Fibroblast of lung (primary cell): Measurements from ENCODE around the gene TNRC18. TPM values are rescaled to one million over a fixed set of nuclear protein-coding genes. Genes with fewer than 3 reads are reported as not detected.

Source experiments
- DNase-seq, 2 donors: peaks; one replicate each; pipeline versions ENCODE4 v3.0.0 to v3.0.0-alpha.2; 2010; ENCODE audit warnings: low read depth in 2 of 2
- H2AFZ ChIP-seq: 2 replicates; pipeline ENCODE4 v1.5.1; 2012; ENCODE audit warnings: low read length, control low read depth, inconsistent platforms
- H3K27ac ChIP-seq: 2 replicates; pipeline ENCODE4 v1.5.1; 2011; ENCODE audit warnings: low read length, control low read depth; ENCODE audit not compliant: insufficient read depth
- H3K27me3 ChIP-seq: 2 replicates; pipeline ENCODE4 v1.5.1; 2011; ENCODE audit warnings: mild to moderate bottlenecking, low read length; ENCODE audit not compliant: control insufficient read depth, insufficient read depth
- H3K36me3 ChIP-seq: 2 replicates; pipeline ENCODE4 v1.5.1; 2011; ENCODE audit warnings: low read length; ENCODE audit not compliant: control insufficient read depth, insufficient read depth
- H3K4me1 ChIP-seq: 2 replicates; pipeline ENCODE4 v1.5.1; 2011; ENCODE audit warnings: low read length; ENCODE audit not compliant: control insufficient read depth, insufficient read depth; ENCODE audit errors: extremely low read depth
- H3K4me2 ChIP-seq: 2 replicates; pipeline ENCODE4 v1.5.1; 2011; ENCODE audit warnings: low read length, control low read depth; ENCODE audit not compliant: insufficient read depth; ENCODE audit errors: extremely low read depth
- H3K4me3 ChIP-seq, 4 experiments: fragments of 200-600 bp in 1 of 4; sonication (generic) in 1 of 4; replicated peaks in 1 of 4; 2 replicates each; pipeline ENCODE4 v1.5.1; 2011 to 2016; ENCODE audit warnings: low read length in 4 of 4, low read depth in 3 of 4, mild to moderate bottlenecking in 3 of 4, control low read depth in 2 of 4, inconsistent platforms in 1 of 4, mixed read lengths in 1 of 4; ENCODE audit not compliant: insufficient read depth in 1 of 4; ENCODE audit errors: control extremely low read depth in 1 of 4
- H3K79me2 ChIP-seq: 2 replicates; pipeline ENCODE4 v1.5.1; 2012; ENCODE audit warnings: mild to moderate bottlenecking, low read length, inconsistent platforms; ENCODE audit not compliant: control insufficient read depth, insufficient read depth
- H3K9ac ChIP-seq: 2 replicates; pipeline ENCODE4 v1.5.1; 2011; ENCODE audit warnings: mild to moderate bottlenecking, low read length, control low read depth; ENCODE audit not compliant: insufficient read depth
- H3K9me3 ChIP-seq: 2 replicates; pipeline ENCODE4 v1.5.1; 2012; ENCODE audit warnings: low read depth, low read length; ENCODE audit not compliant: control insufficient read depth, insufficient read depth
- H4K20me1 ChIP-seq: 2 replicates; pipeline ENCODE4 v1.5.1; 2011; ENCODE audit warnings: low read length; ENCODE audit not compliant: control insufficient read depth, insufficient read depth; ENCODE audit errors: extremely low read depth
- EZH2 ChIP-seq: IDR thresholded peaks from 2 replicates; pipeline ENCODE4 v1.5.1; 2012; ENCODE audit warnings: low read length, control low read depth, mild to moderate bottlenecking; ENCODE audit errors: missing control alignments
- polyA plus RNA-seq, 2 donors: library from polyadenylated mRNA; depleted of rRNA in 1 of 2; stranded (reverse) in 1 of 2; unstranded in 1 of 2; fragments of >200 nt; gene quantifications; 2 replicates each; pipeline ENCODE4 v1.2.1, GENCODE V29; 2011 to 2012; ENCODE audit warnings: missing spikeins in 1 of 2
- total RNA-seq: library from RNA; depleted of rRNA; stranded (reverse); fragments of >200 nt; gene quantifications from 2 replicates; pipeline ENCODE4 v1.2.1, GENCODE V29; 2014
- TF ChIP-seq, protein P1 (sequence below), 2 donors: IDR thresholded peaks in 1 of 2; conservative IDR thresholded peaks in 1 of 2; 1 replicate in 1 of 2; 2 replicates in 1 of 2; pipeline ENCODE4 v1.5.1; 2011 to 2012; ENCODE audit warnings: low read length in 2 of 2, control low read depth in 1 of 2, inconsistent platforms in 1 of 2, low read depth in 1 of 2, mild to moderate bottlenecking in 1 of 2

Gene TNRC18
- total and polyA plus RNA-seq, 2 donors (not counting 1 experiment from before 2014, with no cell fraction given) = 19.7 to 38.5 TPM

DNA sequence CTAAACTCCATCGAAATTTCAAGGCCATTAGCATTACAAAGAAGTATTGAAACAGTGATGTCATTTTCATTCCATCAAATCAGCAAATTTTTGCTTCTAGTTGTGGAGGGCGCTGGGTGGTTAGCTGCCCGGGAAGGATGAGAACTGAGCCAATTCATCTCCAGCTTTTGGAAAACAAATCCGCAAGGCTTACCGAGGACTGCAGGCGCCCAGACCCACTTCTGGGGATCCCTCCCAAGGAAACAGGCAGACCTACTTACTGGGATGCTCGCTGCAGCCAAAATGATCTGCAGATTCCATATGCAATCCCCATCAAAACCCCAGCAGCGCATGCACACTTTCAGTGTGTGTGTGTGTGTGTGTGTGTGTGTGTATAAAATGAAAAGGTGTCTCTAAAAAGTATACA, 19.2 kb downstream of the TNRC18 start:
- H3K27ac ChIP-seq = no peak overlapping the region
- peaks cover 3% of the 10 kb centered on the region for H3K36me3 ChIP-seq
- H3K9ac ChIP-seq = no peak overlapping the region
- H3K27me3 ChIP-seq = no peaks in the 10 kb centered on the region
- no peaks in the 10 kb centered on the region for H3K4me1 ChIP-seq
- no peaks in the 10 kb centered on the region for H3K9me3 ChIP-seq
- no peak overlapping the region for H2AFZ ChIP-seq
- H3K79me2 ChIP-seq = peaks cover 89% of the 10 kb centered on the region
- TF ChIP-seq EZH2 = no peak
- TF ChIP-seq, protein P1, sequence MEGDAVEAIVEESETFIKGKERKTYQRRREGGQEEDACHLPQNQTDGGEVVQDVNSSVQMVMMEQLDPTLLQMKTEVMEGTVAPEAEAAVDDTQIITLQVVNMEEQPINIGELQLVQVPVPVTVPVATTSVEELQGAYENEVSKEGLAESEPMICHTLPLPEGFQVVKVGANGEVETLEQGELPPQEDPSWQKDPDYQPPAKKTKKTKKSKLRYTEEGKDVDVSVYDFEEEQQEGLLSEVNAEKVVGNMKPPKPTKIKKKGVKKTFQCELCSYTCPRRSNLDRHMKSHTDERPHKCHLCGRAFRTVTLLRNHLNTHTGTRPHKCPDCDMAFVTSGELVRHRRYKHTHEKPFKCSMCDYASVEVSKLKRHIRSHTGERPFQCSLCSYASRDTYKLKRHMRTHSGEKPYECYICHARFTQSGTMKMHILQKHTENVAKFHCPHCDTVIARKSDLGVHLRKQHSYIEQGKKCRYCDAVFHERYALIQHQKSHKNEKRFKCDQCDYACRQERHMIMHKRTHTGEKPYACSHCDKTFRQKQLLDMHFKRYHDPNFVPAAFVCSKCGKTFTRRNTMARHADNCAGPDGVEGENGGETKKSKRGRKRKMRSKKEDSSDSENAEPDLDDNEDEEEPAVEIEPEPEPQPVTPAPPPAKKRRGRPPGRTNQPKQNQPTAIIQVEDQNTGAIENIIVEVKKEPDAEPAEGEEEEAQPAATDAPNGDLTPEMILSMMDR (conservative IDR thresholded peaks at IDR 0.05 in 1 of 2, IDR thresholded peaks at IDR 0.05 in 1 of 2; ENCODE audit: low read depth in 1 of 2, low read length in 2 of 2) = no peak
- peak in 1 of 2 donors; percentile 41 for DNase-seq
- H3K4me3 ChIP-seq = no peak overlapping the region
- no peaks in the 10 kb centered on the region for H4K20me1 ChIP-seq
- no peak overlapping the region for H3K4me2 ChIP-seq

DNA sequence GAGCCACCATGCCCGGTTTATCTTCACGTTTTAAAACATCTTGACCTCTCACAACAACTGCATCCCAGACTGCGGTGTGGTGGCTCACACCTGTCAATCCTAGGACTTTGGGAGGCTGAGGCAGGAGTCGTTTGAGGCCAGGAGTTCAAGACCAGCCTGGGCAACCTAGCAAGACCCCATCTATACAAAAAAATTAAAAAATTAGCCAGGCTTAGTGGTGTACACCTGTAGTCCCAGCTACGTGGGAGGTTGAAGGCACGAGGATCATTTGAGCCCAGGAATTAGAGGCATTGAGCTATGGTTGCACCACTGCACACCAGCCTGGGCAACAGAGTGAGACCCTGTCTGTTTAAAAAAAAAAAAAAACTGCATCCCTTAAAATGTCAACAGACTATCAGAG, 20.2 kb downstream of the TNRC18 start:
- Histone ChIP-seq H3K79me2 (peaks cover 88% of the 10 kb centered on the region), H3K9ac (no peak overlapping the region), H4K20me1 (no peaks in the 10 kb centered on the region), H3K4me1 (no peaks in the 10 kb centered on the region), H3K27ac (no peak overlapping the region), H3K4me2 (no peak overlapping the region), H3K36me3 (peaks cover 3% of the 10 kb centered on the region), H3K27me3 (no peaks in the 10 kb centered on the region), H3K4me3 (no peak overlapping the region), H2AFZ (no peak overlapping the region), H3K9me3 (no peaks in the 10 kb centered on the region)
- DNase-seq = no peak
- TF ChIP-seq, protein P1 (conservative IDR thresholded peaks at IDR 0.05 in 1 of 2, IDR thresholded peaks at IDR 0.05 in 1 of 2; ENCODE audit: low read depth in 1 of 2, low read length in 2 of 2) = no peak
- no peak for TF ChIP-seq EZH2

DNA sequence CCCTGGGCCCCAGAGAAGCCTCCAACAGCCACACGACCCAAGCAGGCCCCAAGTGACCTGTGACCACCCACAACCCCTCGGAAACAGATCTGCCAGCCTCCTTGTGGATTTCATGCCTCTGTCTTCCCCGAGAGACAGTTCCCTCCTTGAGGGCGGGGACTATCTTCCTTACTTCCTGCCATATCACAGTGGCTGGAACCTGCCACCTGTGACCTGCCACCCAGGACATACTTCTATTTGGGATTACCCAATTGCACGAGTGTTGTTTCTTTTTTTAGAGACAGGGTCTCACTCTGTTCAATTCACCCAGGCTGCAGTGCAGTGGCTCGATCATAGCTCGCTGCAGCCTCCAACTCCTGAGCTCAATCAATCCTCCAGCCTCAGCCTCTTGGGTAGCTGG, 25.9 kb downstream of the TNRC18 start:
- TF ChIP-seq EZH2 = no peak
- Histone ChIP-seq H3K4me1 (no peaks in the 10 kb centered on the region), H3K27ac (peak overlapping the region; percentile 73), H3K79me2 (peaks cover 81% of the 10 kb centered on the region), H4K20me1 (no peaks in the 10 kb centered on the region), H2AFZ (no peak overlapping the region), H3K27me3 (no peaks in the 10 kb centered on the region), H3K36me3 (peaks cover 12% of the 10 kb centered on the region), H3K9ac (no peak overlapping the region), H3K4me3 (no peak overlapping the region), H3K9me3 (no peaks in the 10 kb centered on the region), H3K4me2 (no peak overlapping the region)
- DNase-seq = no peak
